Fibroblast of the aortic adventitia (primary cell): ENCODE data around the gene PDS5B. TPM values are rescaled to one million over a fixed set of nuclear protein-coding genes. Genes with fewer than 3 reads are reported as not detected.
A peak's percentile ranks its signal among the peaks of the same experiment; 100 is the strongest.
"Not testable (repeated sequence)": the region's sequence is repeated elsewhere in the genome, so short reads cannot be mapped to it uniquely, and the experiment has no call there.

ENCODE experiments used
- DNase-seq: peaks from one replicate; pipeline ENCODE4 v3.0.0-alpha.2; 2010; ENCODE audit warnings: low read depth
- H3K4me3 ChIP-seq: 2 replicates; pipeline ENCODE4 v1.5.1; 2011; ENCODE audit warnings: low read depth, mild to moderate bottlenecking, control low read depth, low read length, moderate library complexity
- CTCF ChIP-seq: IDR thresholded peaks from 2 replicates; pipeline ENCODE4 v1.5.1; 2011; ENCODE audit warnings: mild to moderate bottlenecking, low read length, control low read depth, inconsistent platforms; ENCODE audit not compliant: insufficient read depth
- small RNA-seq: library from RNA; depleted of rRNA; stranded (forward); fragments of <200 nt; gene quantifications from one replicate; pipeline ENCODE3, GENCODE V24; 2012
- total RNA-seq: library from RNA; depleted of rRNA; stranded (reverse); fragments of >200 nt; gene quantifications from 2 replicates; pipeline ENCODE4 v1.2.3, GENCODE V29; 2012; ENCODE audit warnings: low replicate concordance

Gene PDS5B
- total RNA-seq, 1 donor = 46.5 TPM

GRCh38 chr13:32824675-32825074 lies 238.4 kb downstream of the PDS5B start:
- peak; percentile 77 for DNase-seq
- no peak overlapping the region for H3K4me3 ChIP-seq
- no peak for TF ChIP-seq CTCF

GRCh38 chr13:32825481-32825880 lies 239.2 kb downstream of the PDS5B start:
- no peak for TF ChIP-seq CTCF
- H3K4me3 ChIP-seq = no peak overlapping the region
- no peak for DNase-seq

GRCh38 chr13:32826372-32826771 lies 240.1 kb downstream of the PDS5B start:
- H3K4me3 ChIP-seq, DNase-seq: not testable (repeated sequence)

Small RNA genes lying within 50 kb of the gene (small RNA-seq; reads per million reads assigned to genes)
- not detected for gene RNY1P4

Other genes with a start within 250 kb of the PDS5B start
- gene N4BP2L1, start 158.3 kb upstream of the PDS5B start, total RNA-seq = 1.9 and 9.5 TPM in 2 replicates
- 157 and 194 TPM in 2 replicates for gene N4BP2L2, start 47.7 kb upstream of the PDS5B start, total RNA-seq